ENCODE measurements around the gene PALLD.
"Not testable (repeated sequence)": the region's sequence is repeated elsewhere in the genome, so short reads cannot be mapped to it uniquely, and the experiment has no call there.

PALLD gene

GRCh38 chr4:168802222-168802621 lies 305.4 kb downstream of the PALLD start:
- FAIRE-seq: no peak

- FAIRE-seq: not testable (repeated sequence)
Measured at GRCh38 chr4:168803052-168803451, 306.2 kb downstream of the PALLD start.

GRCh38 chr4:168803732-168804131 lies 306.9 kb downstream of the PALLD start:
- FAIRE-seq: no peak

- FAIRE-seq: no peak
Measured at GRCh38 chr4:168804146-168804545, 307.3 kb downstream of the PALLD start.

GRCh38 chr4:168805341-168805740 lies 308.5 kb downstream of the PALLD start:
- FAIRE-seq: no peak

GRCh38 chr4:168806247-168806646 lies 309.4 kb downstream of the PALLD start:
- FAIRE-seq: not testable (repeated sequence)

- no peak for FAIRE-seq
Measured at GRCh38 chr4:168811207-168811606, 314.4 kb downstream of the PALLD start.

- no peak for FAIRE-seq
Measured at GRCh38 chr4:168811786-168812651, 315.2 kb downstream of the PALLD start.

- no peak for FAIRE-seq
Measured at GRCh38 chr4:168812806-168813205, 316.0 kb downstream of the PALLD start.

- no peak for FAIRE-seq
Measured at GRCh38 chr4:168813890-168814289, 317.0 kb downstream of the PALLD start.

GRCh38 chr4:168815379-168816345 lies 318.8 kb downstream of the PALLD start:
- FAIRE-seq: no peak

GRCh38 chr4:168817370-168817769 lies 320.5 kb downstream of the PALLD start:
- FAIRE-seq: no peak

GRCh38 chr4:168822481-168822880 lies 325.6 kb downstream of the PALLD start:
- no peak for FAIRE-seq

- FAIRE-seq: no peak
Measured at GRCh38 chr4:168825975-168826374, 329.1 kb downstream of the PALLD start.

- FAIRE-seq: no peak
Measured at GRCh38 chr4:168826620-168827019, 329.8 kb downstream of the PALLD start.

GRCh38 chr4:168830777-168831512 lies 334.1 kb downstream of the PALLD start:
- no peak for FAIRE-seq

GRCh38 chr4:168831585-168831918 lies 334.7 kb downstream of the PALLD start:
- no peak for FAIRE-seq

GRCh38 chr4:168831919-168832762 lies 335.3 kb downstream of the PALLD start:
- FAIRE-seq: no peak

GRCh38 chr4:168832763-168833575 lies 336.1 kb downstream of the PALLD start:
- no peak for FAIRE-seq

GRCh38 chr4:168833881-168834280 lies 337.0 kb downstream of the PALLD start:
- no peak for FAIRE-seq

GRCh38 chr4:168835880-168836454 lies 339.1 kb downstream of the PALLD start:
- no peak for FAIRE-seq

Measured in G401.6 (cell line).